Urinary bladder (tissue), 4 donors: ENCODE measurements around the gene KMT2E. TPM values are rescaled to one million over a fixed set of nuclear protein-coding genes. Genes with fewer than 3 reads are reported as not detected.
"Not testable (repeated sequence)": the region's sequence is repeated elsewhere in the genome, so short reads cannot be mapped to it uniquely, and the experiment has no call there.

Source experiments
- DNase-seq: peaks from one replicate; pipeline ENCODE4 v3.0.0-alpha.2; 2015; ENCODE audit errors: extremely low spot score
- H3K27ac ChIP-seq: one replicate; pipeline ENCODE4 v1.5.1; 2013; ENCODE audit warnings: low read depth, mild to moderate bottlenecking, moderate library complexity
- H3K36me3 ChIP-seq: one replicate; pipeline ENCODE4 v1.6.1; 2013; ENCODE audit warnings: mild to moderate bottlenecking, moderate library complexity; ENCODE audit not compliant: insufficient read depth
- H3K4me1 ChIP-seq: one replicate; pipeline ENCODE4 v1.6.1; 2013; ENCODE audit warnings: mild to moderate bottlenecking, moderate library complexity; ENCODE audit not compliant: insufficient read depth
- H3K4me3 ChIP-seq: one replicate; pipeline ENCODE4 v1.5.1; 2013; ENCODE audit warnings: low read depth, low read length
- WGBS: extraction: QIAGEN DNeasy Blood & Tissue Kit; methylation state at CpG from one replicate; pipeline ENCODE4 v1.1.7; 2013; 5-methylcytosine and 5-hydroxymethylcytosine counted together
- polyA plus RNA-seq: library from polyadenylated mRNA; stranded (reverse); fragments of 200-250 nt; gene quantifications from one replicate; pipeline ENCODE4 v1.2.3, GENCODE V29; 2013
- total RNA-seq: library from RNA; depleted of rRNA; stranded (reverse); fragments of >200 nt; gene quantifications from one replicate; pipeline ENCODE4 v1.2.3, GENCODE V29; 2014
- donor health status: healthy with polysubstance abuse.
- donor health status: healthy.

Gene KMT2E
- total and polyA plus RNA-seq, 2 donors, result 43.1 to 198 TPM

GRCh38 chr7:105017657-105018365 is 3.8 kb downstream of the KMT2E start:
- Histone ChIP-seq H3K27ac (peak overlapping the region; percentile 52), H3K36me3 (no peaks in the 10 kb centered on the region), H3K4me3 (no peak overlapping the region), H3K4me1 (no peaks in the 10 kb centered on the region)
- 20% methylated on average over 4 of the region's 4 CpGs for WGBS
- DNase-seq, result no peak

- DNase-seq, result no peak
- no peaks in the 10 kb centered on the region for H3K36me3 ChIP-seq
- H3K27ac ChIP-seq, result no peak overlapping the region
- H3K4me1 ChIP-seq, result no peaks in the 10 kb centered on the region
- 22% methylated on average over 3 of the region's 3 CpGs for WGBS
- no peak overlapping the region for H3K4me3 ChIP-seq
These were observed 5.3 kb downstream of the KMT2E start for GRCh38 chr7:105019269-105019668.

GRCh38 chr7:105020926-105021325 is 6.9 kb downstream of the KMT2E start:
- no peak overlapping the region for H3K27ac ChIP-seq
- peaks cover 2% of the 10 kb centered on the region for H3K4me1 ChIP-seq
- 46% methylated on average over 3 of the region's 3 CpGs for WGBS
- no peak overlapping the region for H3K4me3 ChIP-seq
- H3K36me3 ChIP-seq, result no peaks in the 10 kb centered on the region
- no peak for DNase-seq

GRCh38 chr7:105021352-105021751 is 7.3 kb downstream of the KMT2E start:
- H3K4me3 ChIP-seq, result no peak overlapping the region
- no peak for DNase-seq
- H3K4me1 ChIP-seq, result peaks cover 2% of the 10 kb centered on the region
- H3K27ac ChIP-seq, result no peak overlapping the region
- H3K36me3 ChIP-seq, result no peaks in the 10 kb centered on the region
- WGBS, result 62% methylated on average over 3 of the region's 3 CpGs

- Histone ChIP-seq H3K27ac (no peak overlapping the region), H3K4me3 (no peak overlapping the region), H3K36me3 (no peaks in the 10 kb centered on the region), H3K4me1 (peaks cover 2% of the 10 kb centered on the region)
- WGBS, result 73% methylated on average over 3 of the region's 3 CpGs
- DNase-seq, result no peak
These were observed 8.0 kb downstream of the KMT2E start for GRCh38 chr7:105021967-105022366.

- no peak overlapping the region for H3K27ac ChIP-seq
- H3K4me3 ChIP-seq, result no peak overlapping the region
- no peaks in the 10 kb centered on the region for H3K36me3 ChIP-seq
- 68% methylated on average over 4 of the region's 4 CpGs for WGBS
- DNase-seq, result no peak
- H3K4me1 ChIP-seq, result peaks cover 2% of the 10 kb centered on the region
These were observed 8.5 kb downstream of the KMT2E start for GRCh38 chr7:105022458-105022857.

GRCh38 chr7:105024734-105025133 is 10.7 kb downstream of the KMT2E start:
- Histone ChIP-seq H3K4me1 (peaks cover 2% of the 10 kb centered on the region), H3K36me3 (no peaks in the 10 kb centered on the region), H3K4me3 (no peak overlapping the region), H3K27ac (no peak overlapping the region)
- DNase-seq, result no peak
- WGBS, result 25% methylated on average over 1 of the region's 1 CpG

GRCh38 chr7:105026750-105027149 is 12.7 kb downstream of the KMT2E start:
- no peak overlapping the region for H3K4me3 ChIP-seq
- H3K27ac ChIP-seq, result no peak overlapping the region
- DNase-seq, result no peak
- 90% methylated on average over 2 of the region's 2 CpGs for WGBS
- no peaks in the 10 kb centered on the region for H3K36me3 ChIP-seq
- peaks cover 3% of the 10 kb centered on the region for H3K4me1 ChIP-seq

- H3K36me3 ChIP-seq, result no peaks in the 10 kb centered on the region
- H3K27ac ChIP-seq, result no peak overlapping the region
- no peak overlapping the region for H3K4me3 ChIP-seq
- WGBS, result 30% methylated on average over 2 of the region's 2 CpGs
- no peak for DNase-seq
- peaks cover 3% of the 10 kb centered on the region for H3K4me1 ChIP-seq
These were observed 13.3 kb downstream of the KMT2E start for GRCh38 chr7:105027176-105027853.

- Histone ChIP-seq H3K4me3 (no peak overlapping the region), H3K4me1 (peaks cover 3% of the 10 kb centered on the region)
- WGBS, result 79% methylated on average over 5 of the region's 5 CpGs
These were observed 14.0 kb downstream of the KMT2E start for GRCh38 chr7:105028004-105028403.

GRCh38 chr7:105028941-105029340 is 14.9 kb downstream of the KMT2E start:
- H3K4me1 ChIP-seq, DNase-seq, H3K36me3 ChIP-seq, H3K27ac ChIP-seq, H3K4me3 ChIP-seq: not testable (repeated sequence)
- 95% methylated on average over 8 of the region's 8 CpGs for WGBS

More at GRCh38 chr7:105028004-105028403, 14.0 kb downstream of the KMT2E start:
- H3K36me3 ChIP-seq, result no peaks in the 10 kb centered on the region
- H3K27ac ChIP-seq, result no peak overlapping the region
- no peak for DNase-seq

- H3K27ac ChIP-seq, result no peak overlapping the region
- no peak overlapping the region for H3K4me3 ChIP-seq
- H3K4me1 ChIP-seq, result peaks cover 1% of the 10 kb centered on the region
- H3K36me3 ChIP-seq, result no peaks in the 10 kb centered on the region
- no peak for DNase-seq
These were observed 16.4 kb downstream of the KMT2E start for GRCh38 chr7:105030447-105030846.

- Histone ChIP-seq H3K36me3 (no peaks in the 10 kb centered on the region), H3K4me1 (peaks cover 1% of the 10 kb centered on the region), H3K27ac (no peak overlapping the region), H3K4me3 (no peak overlapping the region)
- 100% methylated on average over 1 of the region's 1 CpG for WGBS
- DNase-seq, result no peak
These were observed 18.7 kb downstream of the KMT2E start for GRCh38 chr7:105032553-105033214.

- WGBS, result 96% methylated on average over 5 of the region's 5 CpGs
- H3K4me1 ChIP-seq, result peaks cover 1% of the 10 kb centered on the region
- no peak overlapping the region for H3K4me3 ChIP-seq
- no peak for DNase-seq
- no peak overlapping the region for H3K27ac ChIP-seq
- H3K36me3 ChIP-seq, result no peaks in the 10 kb centered on the region
These were observed 21.3 kb downstream of the KMT2E start for GRCh38 chr7:105035349-105035748.
